Left cardiac atrium (tissue), 4 donors: Measurements from ENCODE around the gene LENEP. TPM values are rescaled to one million over a fixed set of nuclear protein-coding genes. Genes with fewer than 3 reads are reported as not detected.
A peak's percentile ranks its signal among the peaks of the same experiment; 100 is the strongest.
"Not testable (repeated sequence)": the region's sequence is repeated elsewhere in the genome, so short reads cannot be mapped to it uniquely, and the experiment has no call there.

Experiments
- ATAC-seq, 2 donors: fragments of 200-7000 bp; cut with Tn5 transposase; one replicate each; pipeline ENCODE4 v1.9.1; 2020; ENCODE audit warnings: mild to moderate bottlenecking in 2 of 2, moderate library complexity in 2 of 2
- DNase-seq: peaks from one replicate; pipeline ENCODE4 v3.0.0-alpha.2; 2020
- intact Hi-C, 2 donors: fragments of 100-400 bp; cut with DNase I; formaldehyde crosslinking; loops; one replicate each; pipeline versions ENCODE4 v1.14.1 to v1.15.1; 2022 to 2023
- total RNA-seq, 2 donors: library from RNA; stranded (reverse); fragmentation: NEBNext Ultra II Directional; extraction: Animal tissue kit (Norgen Biotek cat#: 25700); gene quantifications; one replicate each; pipeline ENCODE4 v1.2.1, GENCODE V29; 2021
- donor health status: DM: no; HTN: yes; CAD: no.
- donor health status: DM: no; HTN: yes; CAD: no; lungs with severe emphysema.
- donor health status: DM: yes; HTN: yes; CAD: no.
- donor health status: Dilated cardiomyopathy.

Gene LENEP
- total RNA-seq, 2 donors from 2014 or later: not detected

DNA sequence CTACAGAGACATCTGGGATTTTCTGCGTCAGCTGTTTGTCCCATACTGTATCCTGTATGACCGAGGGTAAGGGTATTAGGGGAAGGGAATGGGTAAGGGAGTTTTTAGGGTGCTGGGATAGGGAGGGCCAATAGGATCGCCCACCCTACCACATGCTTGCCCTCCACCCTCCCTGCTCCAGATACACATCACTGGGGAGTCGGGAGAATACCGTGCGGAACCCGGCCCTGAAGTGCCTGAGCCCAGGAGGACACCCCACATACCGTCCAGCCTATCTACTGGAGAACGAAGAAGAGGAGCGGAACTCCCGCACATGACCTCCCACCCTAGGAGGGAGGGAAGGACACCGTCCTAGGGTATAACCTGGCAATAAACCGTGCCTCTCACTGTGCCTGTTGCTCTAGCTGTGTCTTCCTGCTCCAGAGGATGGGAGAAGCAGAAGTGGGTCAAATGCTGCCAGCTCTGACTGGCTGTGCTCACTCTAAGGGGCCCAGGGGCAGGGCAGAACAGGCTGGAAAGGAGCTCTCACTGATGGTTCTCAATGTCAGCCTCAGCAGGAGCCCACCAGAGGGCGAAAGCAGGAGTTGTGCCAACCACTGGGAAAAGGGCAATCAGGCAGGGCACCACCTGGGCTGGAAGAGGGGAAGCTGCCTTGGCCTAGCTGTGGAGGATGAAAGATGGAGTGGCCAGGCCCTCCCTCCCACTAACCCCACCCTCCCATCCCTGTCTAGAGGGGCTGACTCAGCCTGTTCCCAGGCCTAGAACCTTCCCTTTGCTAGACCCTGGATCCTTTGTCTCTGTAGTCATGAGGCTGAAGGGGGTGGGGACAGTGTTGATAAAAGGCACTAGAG, 440 bp upstream of the LENEP start:
- DNase-seq (no peak), ATAC-seq (no peak)
- intact Hi-C loops: no loop called here

DNA sequence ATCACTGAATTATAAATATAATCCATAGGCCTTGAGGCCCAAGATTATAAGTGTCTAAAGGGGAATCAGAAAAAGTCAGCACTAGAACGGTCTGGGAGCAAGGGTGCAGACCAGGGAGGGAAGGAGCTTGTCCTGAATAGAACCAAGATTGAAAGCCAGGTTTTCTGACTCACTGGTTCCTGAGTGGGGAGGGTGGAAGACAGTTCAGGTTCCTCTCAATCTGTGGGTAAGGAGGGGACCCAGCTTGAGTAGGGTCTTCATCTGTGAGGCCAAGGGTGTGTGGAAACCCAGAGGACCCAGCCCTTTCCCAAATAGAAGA, 842 bp downstream of the LENEP start:
- ATAC-seq: no peak
- intact Hi-C loops: no loop called here

DNA sequence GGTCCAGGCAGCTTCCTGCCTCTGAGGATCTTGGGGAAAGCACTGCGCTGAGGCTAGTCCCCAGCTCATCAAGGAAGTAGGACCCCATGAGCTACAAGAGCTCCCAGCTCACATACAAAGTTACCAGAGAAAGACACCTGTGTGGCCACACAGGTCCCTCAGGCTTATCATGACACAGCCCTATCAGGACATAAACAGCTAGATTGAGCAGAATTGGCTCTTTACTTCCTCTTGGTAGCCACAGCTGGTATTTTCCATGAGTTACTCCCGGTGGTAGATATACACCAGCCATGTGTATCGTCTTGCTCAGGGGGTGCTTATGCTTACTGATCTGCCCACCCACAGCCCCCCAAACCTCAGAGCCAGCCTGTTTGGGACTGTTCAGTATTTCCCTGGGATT, 1.2 kb downstream of the LENEP start:
- ATAC-seq (no peak), DNase-seq (no peak)
- intact Hi-C loops: no loop called here

More for the DNA sequence above, 842 bp downstream of the LENEP start:
- no peak for DNase-seq

- ATAC-seq, intact Hi-C loops: not testable (repeated sequence)
- peak; percentile 65 for DNase-seq
Measured at GRCh38 chr1:154995301-154995983, 2.1 kb downstream of the LENEP start.

DNA sequence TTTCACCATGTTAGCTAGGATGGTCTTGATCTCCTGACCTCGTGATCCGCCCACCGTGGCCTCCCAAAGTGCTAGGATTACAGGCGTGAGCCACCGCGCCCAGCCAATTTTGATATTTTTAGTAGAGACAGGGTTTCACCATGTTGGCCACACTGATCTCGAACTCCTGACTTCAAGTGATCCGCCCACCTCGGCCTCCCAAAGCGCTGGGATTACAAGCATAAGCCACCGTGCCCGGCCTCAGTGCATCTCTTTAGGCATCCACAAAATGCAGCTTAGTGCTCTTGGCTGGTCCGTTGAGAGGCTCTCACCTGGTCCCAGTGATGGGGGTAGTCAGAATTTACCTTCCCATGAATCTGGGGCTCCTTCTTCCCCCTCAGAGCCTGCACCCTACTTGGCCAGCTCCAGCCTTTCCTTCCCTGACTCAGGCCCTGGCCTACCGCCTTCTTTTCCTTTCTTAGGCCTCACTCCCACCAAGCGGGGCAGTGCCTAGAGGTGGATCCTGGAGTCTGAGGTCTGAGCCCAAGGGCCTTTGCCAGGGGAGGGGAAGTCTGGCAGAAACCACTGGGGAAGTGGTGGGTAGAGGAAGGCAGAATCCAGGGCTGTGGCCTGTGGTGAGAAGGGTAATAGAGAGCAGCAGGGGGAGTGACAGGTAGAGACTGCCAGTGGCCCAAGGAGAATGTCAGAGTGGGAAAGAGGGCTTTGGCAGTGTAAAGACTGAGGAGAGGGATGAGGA, 3.7 kb downstream of the LENEP start:
- DNase-seq: peak; percentile 22
- ATAC-seq: no peak
- intact Hi-C loops: no loop called here

GRCh38 chr1:154998201-154998780, 4.9 kb downstream of the LENEP start:
- intact Hi-C loops: no loop called here
- DNase-seq (peak; percentile 14), ATAC-seq (no peak)

DNA sequence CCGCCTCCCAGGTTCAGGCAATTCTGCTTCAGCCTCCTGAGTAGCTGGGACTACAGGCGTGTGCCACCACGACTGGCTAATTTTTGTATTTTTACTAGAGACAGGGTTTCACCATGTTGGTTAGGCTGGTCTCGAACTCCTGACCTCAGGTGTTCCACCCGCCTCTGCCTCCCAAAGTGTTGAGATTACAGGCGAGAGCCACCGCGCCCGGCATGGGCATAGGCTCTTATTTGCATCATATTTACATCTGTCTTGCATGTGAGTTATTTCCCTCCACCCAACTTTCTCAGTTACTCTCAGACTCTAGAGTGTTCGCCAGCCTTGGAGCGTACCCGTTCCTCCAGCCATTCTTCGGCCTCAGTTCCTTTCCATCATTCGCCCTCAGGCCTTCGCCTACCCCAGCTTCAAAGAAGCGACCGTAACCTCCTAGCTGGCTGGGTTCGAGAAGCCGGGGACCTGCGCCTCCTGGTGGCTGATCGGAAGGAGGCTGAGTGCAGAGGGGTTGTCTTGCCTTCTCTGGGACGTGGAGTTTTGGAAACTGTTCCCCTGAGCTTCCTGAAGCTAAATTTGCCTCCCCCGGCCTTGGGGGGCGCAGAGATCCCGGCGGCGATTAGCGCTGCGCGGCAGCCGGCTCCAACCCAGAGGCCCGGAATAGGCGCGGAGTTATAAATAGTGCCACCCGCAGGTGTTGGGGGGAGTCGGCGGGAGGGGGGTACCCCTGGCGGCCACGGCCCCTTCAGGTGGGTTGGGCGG, 5.6 kb downstream of the LENEP start:
- intact Hi-C loops: no loop called here
- ATAC-seq (no peak), DNase-seq (peak; percentile 77)

GRCh38 chr1:154999571-155000410, 6.4 kb downstream of the LENEP start:
- no peak for ATAC-seq
- intact Hi-C loops: loop anchor here in 1 of 2 donors (2.0 kb wide), 1 partner anchor 25 kb away; the partner anchor contains the start of gene CKS1B
- no peak for DNase-seq

GRCh38 chr1:155000411-155000725, 7.0 kb downstream of the LENEP start:
- ATAC-seq (no peak), DNase-seq (peak; percentile 40)
- intact Hi-C loops: loop anchor here in 1 of 2 donors (2.0 kb wide), 1 partner anchor 26 kb away; the partner anchor contains the start of gene CKS1B

GRCh38 chr1:155000726-155001424, 7.5 kb downstream of the LENEP start:
- ATAC-seq (peak; percentile 57 to 69), DNase-seq (peak; percentile 90)
- intact Hi-C loops: loop anchor here in 1 of 2 donors (2.0 kb wide), 1 partner anchor 26 kb away; the partner anchor contains the start of gene CKS1B

GRCh38 chr1:155001425-155001674, 8.0 kb downstream of the LENEP start:
- DNase-seq (no peak), ATAC-seq (no peak)
- intact Hi-C loops: loop anchor here in 1 of 2 donors (2.0 kb wide), 1 partner anchor 27 kb away; the partner anchor contains the start of gene CKS1B

DNA sequence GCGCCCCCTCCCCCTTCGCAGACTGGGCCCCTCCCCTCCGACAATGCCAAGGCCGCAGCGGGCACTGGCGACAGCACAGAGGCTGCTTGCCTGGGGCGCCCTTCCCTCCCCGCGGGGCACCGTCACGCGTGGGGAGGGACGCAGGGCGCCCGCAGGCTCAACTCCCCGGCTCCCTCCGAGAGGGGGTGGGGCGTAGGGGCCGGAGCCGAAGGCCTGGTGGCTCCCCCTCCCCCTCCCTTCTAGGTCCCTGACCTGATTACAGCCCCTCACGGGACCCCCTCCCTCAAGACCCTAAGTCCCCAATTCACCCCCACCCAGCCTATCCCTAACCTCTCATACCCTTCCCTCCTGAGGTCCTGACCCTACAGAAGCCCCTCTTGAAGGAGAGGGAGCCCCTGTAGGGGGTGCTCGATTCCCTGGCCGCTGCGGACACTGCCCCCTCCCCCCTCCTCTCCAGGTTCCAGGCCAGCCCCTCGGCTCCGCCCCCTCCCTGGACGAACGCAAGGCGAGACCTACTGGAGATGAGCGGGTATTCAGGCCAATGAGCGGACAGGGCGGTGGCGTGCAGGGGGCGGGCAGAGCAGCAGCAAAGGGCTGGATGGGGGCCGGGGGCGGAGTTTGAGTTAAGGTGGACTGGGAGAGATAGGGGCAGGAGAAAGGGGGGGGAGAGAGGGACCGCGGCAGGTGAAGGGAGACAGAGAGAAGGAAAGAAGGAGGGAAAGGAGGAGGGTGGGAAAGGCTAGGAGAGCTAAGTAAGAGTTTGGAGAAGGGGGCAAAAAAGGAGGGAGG, 8.5 kb downstream of the LENEP start:
- peak; percentile 84 to 86 for ATAC-seq
- intact Hi-C loops: loop anchor here in 1 of 2 donors (2.0 kb wide), 1 partner anchor 27 kb away; the partner anchor contains the start of gene CKS1B
- peak; percentile 100 for DNase-seq

DNA sequence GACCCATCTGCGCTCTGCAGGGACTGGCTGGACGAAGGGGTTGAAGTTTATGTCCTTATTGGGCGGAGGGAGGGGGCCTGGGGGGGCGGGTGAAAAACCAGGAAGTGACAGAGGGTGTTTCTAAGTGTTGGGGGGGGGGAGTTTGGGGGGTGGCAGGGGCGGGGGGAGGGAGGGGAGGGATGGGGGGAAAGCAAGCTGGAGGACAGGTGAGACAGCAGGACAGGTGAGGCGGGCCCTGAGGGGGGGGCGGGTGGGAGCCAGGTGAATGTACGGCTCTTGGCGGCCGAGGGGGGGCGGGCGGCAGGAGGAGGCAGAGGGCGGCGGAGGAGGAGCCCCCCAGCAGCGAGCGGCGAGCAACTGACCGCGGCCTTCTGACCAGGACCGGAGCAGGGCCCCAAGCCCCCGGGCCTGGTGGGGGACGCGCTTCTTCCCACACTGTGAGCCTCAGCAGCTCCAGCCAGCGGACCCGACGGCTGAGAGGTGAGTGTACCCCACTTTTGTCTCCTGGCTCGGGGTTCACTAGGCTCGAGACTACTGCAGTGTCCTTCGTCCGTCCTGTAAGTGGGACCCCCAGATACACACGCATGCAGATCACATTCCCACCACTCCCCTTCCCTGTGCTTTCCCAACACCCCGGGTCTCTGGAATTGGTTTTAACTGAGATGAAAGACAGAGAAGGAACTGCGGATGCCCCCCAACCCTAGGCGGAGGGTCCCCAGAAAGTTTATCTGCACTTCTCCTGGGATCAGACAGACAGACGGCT, 9.3 kb downstream of the LENEP start, which contains the start of gene ZBTB7B:
Gene ZBTB7B (plus strand): TSS at position 339 of the 763 bp plus-strand sequence. CDS start 11,859 bp downstream, outside the sequence.
- intact Hi-C loops: no loop called here
- ATAC-seq (peak; percentile 2 to 4), DNase-seq (peak; percentile 63)

DNA sequence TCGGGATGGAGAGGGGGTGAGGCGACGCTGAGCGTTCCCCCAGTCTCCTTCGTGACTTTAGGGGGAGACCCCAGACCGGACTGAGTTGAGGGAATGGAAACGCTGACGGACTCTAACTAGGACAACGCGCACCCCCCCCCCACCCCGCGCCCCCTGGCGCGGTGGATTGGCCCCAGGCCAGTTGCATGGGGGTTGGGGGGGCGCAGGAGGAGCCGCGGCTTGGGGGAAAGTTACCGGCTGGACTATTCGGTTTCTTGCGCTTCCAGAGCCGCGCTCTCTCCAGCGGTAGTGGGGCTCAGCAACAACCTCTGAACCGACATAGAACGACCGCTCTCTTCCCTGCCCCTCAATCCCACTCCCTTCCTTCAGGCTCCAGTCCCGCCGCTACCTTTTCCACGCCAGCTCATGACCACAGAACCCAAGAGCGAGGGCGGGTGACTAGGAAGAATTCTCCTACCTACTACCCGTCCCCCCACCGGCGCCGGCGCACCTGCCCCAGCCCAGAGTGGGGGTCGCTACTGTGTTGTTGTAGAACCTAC, 9.9 kb downstream of the LENEP start:
- ATAC-seq (no peak), DNase-seq (peak; percentile 48)
- intact Hi-C loops: no loop called here

GRCh38 chr1:155003766-155004351, 10.5 kb downstream of the LENEP start:
- DNase-seq: peak; percentile 84
- peak; percentile 3 to 5 for ATAC-seq
- intact Hi-C loops: no loop called here
